LNCaP clone FGC (cell line): Measurements from ENCODE around the gene CCDC78.
"Not testable (repeated sequence)": the region's sequence is repeated elsewhere in the genome, so short reads cannot be mapped to it uniquely, and the experiment has no call there.

Experiments used
- DNase-seq: peaks from one replicate; pipeline ENCODE4 v3.0.0-alpha.2; 2011; ENCODE audit warnings: low read depth
- H3K4me3 ChIP-seq: 2 replicates; pipeline ENCODE4 v1.5.1; 2011; ENCODE audit warnings: mild to moderate bottlenecking, low read depth, low read length, control low read depth
- CTCF ChIP-seq: IDR thresholded peaks from 2 replicates; pipeline ENCODE4 v1.5.1; 2012; ENCODE audit warnings: mild to moderate bottlenecking; ENCODE audit not compliant: control insufficient read depth, insufficient read depth; ENCODE audit errors: extremely low read depth

The CCDC78 gene

GRCh38 chr16:693364-693763, 32.9 kb downstream of the CCDC78 start:
- no peak for TF ChIP-seq CTCF
- DNase-seq, result no peak
- no peak overlapping the region for H3K4me3 ChIP-seq

GRCh38 chr16:692356-693108, 33.7 kb downstream of the CCDC78 start:
- TF ChIP-seq CTCF, result no peak
- H3K4me3 ChIP-seq, result no peak overlapping the region
- no peak for DNase-seq

- not testable (repeated sequence) for H3K4me3 ChIP-seq, DNase-seq
These were observed 35.0 kb downstream of the CCDC78 start for GRCh38 chr16:691242-691641.

GRCh38 chr16:689175-689897, 36.9 kb downstream of the CCDC78 start:
- no peak for DNase-seq
- TF ChIP-seq CTCF, result no peak
- H3K4me3 ChIP-seq, result peak overlapping the region; percentile 98

GRCh38 chr16:687499-687898, 38.7 kb downstream of the CCDC78 start:
- no peak overlapping the region for H3K4me3 ChIP-seq
- DNase-seq, result no peak
- no peak for TF ChIP-seq CTCF

GRCh38 chr16:686459-687260, 39.6 kb downstream of the CCDC78 start:
- no peak for DNase-seq
- TF ChIP-seq CTCF, result no peak
- no peak overlapping the region for H3K4me3 ChIP-seq

GRCh38 chr16:685967-686366, 40.3 kb downstream of the CCDC78 start:
- no peak for DNase-seq
- no peak overlapping the region for H3K4me3 ChIP-seq
- peak; percentile 84 for TF ChIP-seq CTCF
